SK-N-MC (cell line): ENCODE measurements around the gene VAMP3.

Experiments used
- EZH2 ChIP-seq: fragments of 200-600 bp; sonication (generic); IDR thresholded peaks from one replicate; pipeline ENCODE4 v1.6.1; 2017; ENCODE audit warnings: antibody characterized with exemption
- POLR2AphosphoS5 ChIP-seq: IDR thresholded peaks from 2 replicates; pipeline ENCODE4 v1.6.1; 2012; ENCODE audit warnings: mild to moderate bottlenecking, low read depth, low read length, borderline replicate concordance

DNA sequence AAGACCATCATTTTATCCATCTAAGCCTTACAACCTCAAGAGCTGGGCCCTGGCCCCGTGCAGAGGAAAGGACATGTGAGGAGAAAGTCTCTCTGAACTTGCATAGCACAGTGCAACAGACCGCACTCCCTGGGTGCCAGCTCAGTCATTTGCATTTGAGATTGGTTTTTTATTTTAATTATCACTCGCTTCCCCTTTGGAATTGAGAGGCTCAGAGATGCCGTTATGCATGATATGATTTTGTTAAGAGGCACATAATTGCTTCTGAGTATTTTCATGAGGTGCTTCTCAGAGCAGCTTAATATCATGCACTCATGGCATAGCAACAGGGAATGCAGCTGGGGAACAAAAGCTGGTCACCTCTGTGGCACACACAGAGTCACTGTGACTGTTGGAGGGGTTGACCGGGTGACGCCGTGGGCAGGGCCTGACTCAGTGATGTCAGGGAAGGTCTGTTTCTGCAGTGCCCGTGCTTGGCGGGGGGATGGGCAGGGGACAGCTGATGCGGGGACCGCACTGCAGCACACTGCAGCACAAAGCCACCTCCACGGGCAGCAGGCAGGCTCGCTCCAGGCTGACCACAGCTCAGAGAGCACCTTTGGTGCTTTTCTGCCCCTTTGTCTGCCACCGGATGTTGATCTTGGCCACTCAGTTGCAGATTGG is 43.2 kb upstream of the VAMP3 start:
- TF ChIP-seq POLR2AphosphoS5 (no peak), EZH2 (no peak)
